Ovary (tissue), 9 donors: ENCODE results near the gene UBAC1. TPM values are rescaled to one million over a fixed set of nuclear protein-coding genes. Genes with fewer than 3 reads are reported as not detected.

Source experiments
- DNase-seq, 5 donors: peaks; one replicate each; pipeline ENCODE4 v3.0.0-alpha.2; 2019 to 2020
- H3K27ac ChIP-seq, 2 donors: fragments of 200-600 bp; one replicate each; pipeline versions ENCODE4 v1.5.1 to v1.8.0; 2019 to 2022
- H3K27me3 ChIP-seq: fragments of 200-600 bp; one replicate; pipeline ENCODE4 v1.8.0; 2022
- H3K36me3 ChIP-seq: fragments of 200-600 bp; sonication (generic); one replicate; pipeline ENCODE4 v1.5.1; 2019
- H3K4me1 ChIP-seq: one replicate; pipeline ENCODE4 v1.8.1; 2013; ENCODE audit warnings: mild to moderate bottlenecking, moderate library complexity; ENCODE audit not compliant: insufficient read depth
- H3K4me3 ChIP-seq: fragments of 200-600 bp; sonication (generic); one replicate; pipeline ENCODE4 v1.5.1; 2017
- H3K9me3 ChIP-seq, 2 donors: fragments of 200-600 bp in 1 of 2; sonication (generic) in 1 of 2; one replicate each; pipeline versions ENCODE4 v1.5.1 to v1.8.1; 2013 to 2019; ENCODE audit warnings: mild to moderate bottlenecking in 1 of 2, moderate library complexity in 1 of 2
- EP300 ChIP-seq: sonication (generic); formaldehyde crosslinking; IDR thresholded peaks from one replicate; pipeline ENCODE4 v1.6.1; 2017; ENCODE audit warnings: antibody characterized with exemption
- POLR2A ChIP-seq: fragments of 450-650 bp; IDR thresholded peaks from one replicate; pipeline ENCODE4 v1.6.1; 2017; ENCODE audit warnings: antibody characterized with exemption, mild to moderate bottlenecking, moderate library complexity
- WGBS, 3 donors: extraction: QIAGEN DNeasy Blood & Tissue Kit in 1 of 3; methylation state at CpG; one replicate each; pipeline versions ENCODE4 v1.1.5 to v1.1.7; 2013 to 2017; 5-methylcytosine and 5-hydroxymethylcytosine counted together
- intact Hi-C, 4 donors: fragments of 100-400 bp; cut with DNase I; formaldehyde crosslinking; loops; one replicate each; pipeline versions ENCODE4 v1.11.0 to v1.15.1; 2022 to 2023
- polyA plus RNA-seq, 2 donors: library from polyadenylated mRNA; stranded (reverse); fragments of 200-250 nt in 1 of 2; fragments of 350-450 nt in 1 of 2; fragmentation: Illumina TruSeq in 1 of 2; extraction: RNeasy Lipid Tissue Mini Kit (QIAGEN cat#74804) in 1 of 2; gene quantifications; one replicate each; pipeline ENCODE4 v1.2.3, GENCODE V29; 2013 to 2014
- total RNA-seq, 7 donors: library from RNA; depleted of rRNA in 2 of 7; stranded (reverse); fragments of >200 nt in 2 of 7; fragmentation: NEBNext Ultra II Directional in 3 of 7; extraction: Animal tissue kit (Norgen Biotek cat#: 25700) in 3 of 7; gene quantifications; one replicate each; pipeline versions ENCODE4 v1.1.0 to v1.2.4, GENCODE V29; 2016 to 2023
- TF ChIP-seq, protein P1 (sequence below), 3 donors: fragments of 450-650 bp in 2 of 3; fragments of 200-600 bp in 1 of 3; IDR thresholded peaks; one replicate each; pipeline versions ENCODE4 v1.5.1 to v1.8.0; 2016 to 2022; ENCODE audit warnings: antibody characterized with exemption in 3 of 3, mild to moderate bottlenecking in 1 of 3
- donor health status: DM: no; HTN: no; CAD: no; lungs with moderate emphysema.
- donor health status: DM: no; HTN: no; CAD: no.
- donor health status: Bipolar disorder and iron deficiency.
- donor health status: DM: yes; HTN: yes; CAD: no.
- donor health status: DM: no; HTN: no; CAD: no.
- donor health status: DM: yes; HTN: yes; CAD: no.

UBAC1 gene
- total and polyA plus RNA-seq, 9 donors = 19.7 to 42.0 (median 33.4) TPM

GRCh38 chr9:135997090-135998015 is 36.2 kb upstream of the UBAC1 start:
- H3K4me1 ChIP-seq = peaks cover 13% of the 10 kb centered on the region
- no peaks in the 10 kb centered on the region for H3K9me3 ChIP-seq
- H3K4me3 ChIP-seq = no peak overlapping the region
- WGBS, 3 donors = 79 to 86% (median 80%) methylated on average over 33 to 34 of the region's 34 CpGs
- intact Hi-C loops = no loop called here
- H3K36me3 ChIP-seq = no peaks in the 10 kb centered on the region
- no peaks in the 10 kb centered on the region for H3K27me3 ChIP-seq
- TF ChIP-seq, protein P1, sequence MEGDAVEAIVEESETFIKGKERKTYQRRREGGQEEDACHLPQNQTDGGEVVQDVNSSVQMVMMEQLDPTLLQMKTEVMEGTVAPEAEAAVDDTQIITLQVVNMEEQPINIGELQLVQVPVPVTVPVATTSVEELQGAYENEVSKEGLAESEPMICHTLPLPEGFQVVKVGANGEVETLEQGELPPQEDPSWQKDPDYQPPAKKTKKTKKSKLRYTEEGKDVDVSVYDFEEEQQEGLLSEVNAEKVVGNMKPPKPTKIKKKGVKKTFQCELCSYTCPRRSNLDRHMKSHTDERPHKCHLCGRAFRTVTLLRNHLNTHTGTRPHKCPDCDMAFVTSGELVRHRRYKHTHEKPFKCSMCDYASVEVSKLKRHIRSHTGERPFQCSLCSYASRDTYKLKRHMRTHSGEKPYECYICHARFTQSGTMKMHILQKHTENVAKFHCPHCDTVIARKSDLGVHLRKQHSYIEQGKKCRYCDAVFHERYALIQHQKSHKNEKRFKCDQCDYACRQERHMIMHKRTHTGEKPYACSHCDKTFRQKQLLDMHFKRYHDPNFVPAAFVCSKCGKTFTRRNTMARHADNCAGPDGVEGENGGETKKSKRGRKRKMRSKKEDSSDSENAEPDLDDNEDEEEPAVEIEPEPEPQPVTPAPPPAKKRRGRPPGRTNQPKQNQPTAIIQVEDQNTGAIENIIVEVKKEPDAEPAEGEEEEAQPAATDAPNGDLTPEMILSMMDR (IDR thresholded peaks at IDR 0.05) = no peak
- TF ChIP-seq EP300 (no peak), POLR2A (no peak)
- DNase-seq = peak in 1 of 5 donors; percentile 21
- H3K27ac ChIP-seq = no peak overlapping the region

GRCh38 chr9:135995816-135996215 is 34.6 kb upstream of the UBAC1 start:
- peak in 1 of 5 donors; percentile 29 for DNase-seq
- TF ChIP-seq EP300 (no peak), POLR2A (no peak)
- TF ChIP-seq, protein P1 (IDR thresholded peaks at IDR 0.05) = no peak
- no peaks in the 10 kb centered on the region for H3K36me3 ChIP-seq
- 92 to 95% (median 94%) methylated on average over 21 of the region's 21 CpGs for WGBS, 3 donors
- intact Hi-C loops = no loop called here
- H3K9me3 ChIP-seq = no peaks in the 10 kb centered on the region
- no peak overlapping the region for H3K4me3 ChIP-seq
- peaks cover 15% of the 10 kb centered on the region for H3K4me1 ChIP-seq
- H3K27ac ChIP-seq = no peak overlapping the region
- H3K27me3 ChIP-seq = no peaks in the 10 kb centered on the region

DNA sequence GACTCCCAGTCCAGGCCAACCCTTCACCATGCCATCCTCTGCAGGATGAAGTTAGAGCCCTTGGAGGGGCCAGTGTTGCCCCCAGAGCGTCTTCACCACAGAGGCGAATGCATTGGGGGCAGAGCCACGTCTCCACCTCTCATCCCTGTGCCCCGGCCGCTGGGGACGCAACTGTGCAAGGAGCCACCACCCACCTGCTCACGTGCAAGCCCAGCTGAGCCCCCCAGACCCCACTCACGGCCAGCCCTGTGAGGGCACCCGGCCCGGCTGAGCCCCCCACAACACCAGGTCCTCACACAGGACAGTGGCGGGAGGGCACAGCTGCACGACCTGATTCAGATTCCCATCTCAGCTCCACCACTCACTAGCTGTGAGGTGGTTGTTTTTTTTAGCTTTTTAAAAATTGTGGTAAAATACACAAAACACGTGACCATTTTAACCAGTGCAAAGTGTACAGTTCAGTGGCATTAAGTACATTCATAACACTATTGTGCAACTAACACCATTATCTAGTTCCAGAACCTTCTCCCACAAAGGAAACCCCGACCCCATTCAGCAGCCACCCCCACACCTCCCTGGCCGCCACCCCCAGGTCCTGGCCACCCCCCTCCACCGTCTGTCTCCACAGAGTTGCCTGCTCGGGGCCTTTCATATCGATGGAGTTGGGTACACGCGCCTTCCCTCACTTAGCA is 33.5 kb upstream of the UBAC1 start:
- peak in 3 of 5 donors; percentile 41 to 60 (median 50) for DNase-seq
- H3K27ac ChIP-seq = peak overlapping the region in 1 of 2 donors; percentile 88
- no peak for TF ChIP-seq POLR2A
- TF ChIP-seq, protein P1 (IDR thresholded peaks at IDR 0.05) = no peak
- no peak for TF ChIP-seq EP300
- 58 to 65% (median 59%) methylated on average over 20 of the region's 20 CpGs for WGBS, 3 donors
- no peak overlapping the region for H3K4me3 ChIP-seq
- H3K36me3 ChIP-seq = no peaks in the 10 kb centered on the region
- intact Hi-C loops = no loop called here
- H3K4me1 ChIP-seq = peaks cover 15% of the 10 kb centered on the region
- no peaks in the 10 kb centered on the region for H3K27me3 ChIP-seq
- H3K9me3 ChIP-seq = no peaks in the 10 kb centered on the region

- peak in 2 of 5 donors; percentile 58 for DNase-seq
- Histone ChIP-seq H3K9me3 (no peaks in the 10 kb centered on the region), H3K36me3 (no peaks in the 10 kb centered on the region), H3K4me1 (peaks cover 15% of the 10 kb centered on the region), H3K4me3 (no peak overlapping the region), H3K27me3 (no peaks in the 10 kb centered on the region), H3K27ac (peak overlapping the region in 1 of 2 donors; percentile 88)
- 83 to 85% (median 84%) methylated on average over 27 of the region's 27 CpGs for WGBS, 3 donors
- no peak for TF ChIP-seq EP300
- TF ChIP-seq POLR2A = no peak
- TF ChIP-seq, protein P1 (IDR thresholded peaks at IDR 0.05) = no peak
- intact Hi-C loops = no loop called here
Measured at GRCh38 chr9:135993765-135994500, 32.8 kb upstream of the UBAC1 start.
